HUES6 (cell line): Measurements from ENCODE around the gene ZNF230.
A peak's percentile ranks its signal among the peaks of the same experiment; 100 is the strongest.

ENCODE experiments used
- H3K27ac ChIP-seq: 2 replicates; pipeline ENCODE4 v1.7.0; 2013; ENCODE audit warnings: low read depth, mild to moderate bottlenecking, low read length, inconsistent platforms
- H3K27me3 ChIP-seq: 2 replicates; pipeline ENCODE4 v1.6.1; 2013; ENCODE audit warnings: low read length; ENCODE audit not compliant: control insufficient read depth, insufficient read depth
- H3K36me3 ChIP-seq: 2 replicates; pipeline ENCODE4 v1.6.1; 2013; ENCODE audit warnings: low read length; ENCODE audit not compliant: control insufficient read depth, insufficient read depth
- H3K4me1 ChIP-seq: 2 replicates; pipeline ENCODE4 v1.6.1; 2013; ENCODE audit warnings: low read length; ENCODE audit not compliant: control insufficient read depth, insufficient read depth
- H3K4me3 ChIP-seq: 2 replicates; pipeline ENCODE4 v1.5.1; 2013; ENCODE audit warnings: low read depth, low read length
- H3K9ac ChIP-seq: one replicate; pipeline ENCODE4 v1.6.1; 2013; ENCODE audit warnings: mild to moderate bottlenecking, low read length
- H3K9me3 ChIP-seq: 2 replicates; pipeline ENCODE4 v1.6.1; 2013; ENCODE audit warnings: low read depth, low read length; ENCODE audit not compliant: control insufficient read depth, insufficient read depth

Gene ZNF230

GRCh38 chr19:44002212-44002565, 568 bp upstream of the ZNF230 start:
- Histone ChIP-seq H3K27ac (no peak overlapping the region), H3K9ac (peak overlapping the region; percentile 58), H3K27me3 (no peaks in the 10 kb centered on the region), H3K4me3 (peak overlapping the region; percentile 75), H3K36me3 (peaks cover 8% of the 10 kb centered on the region), H3K9me3 (no peaks in the 10 kb centered on the region), H3K4me1 (peaks cover 9% of the 10 kb centered on the region)

- Histone ChIP-seq H3K4me1 (peaks cover 9% of the 10 kb centered on the region), H3K9ac (peak overlapping the region; percentile 64), H3K9me3 (peaks cover 4% of the 10 kb centered on the region; the same call in 1 of the 2 replicates), H3K36me3 (peaks cover 13% of the 10 kb centered on the region), H3K4me3 (peak overlapping the region; percentile 75), H3K27ac (no peak overlapping the region), H3K27me3 (no peaks in the 10 kb centered on the region)
Observed at GRCh38 chr19:44003461-44004009, 778 bp downstream of the ZNF230 start.

DNA sequence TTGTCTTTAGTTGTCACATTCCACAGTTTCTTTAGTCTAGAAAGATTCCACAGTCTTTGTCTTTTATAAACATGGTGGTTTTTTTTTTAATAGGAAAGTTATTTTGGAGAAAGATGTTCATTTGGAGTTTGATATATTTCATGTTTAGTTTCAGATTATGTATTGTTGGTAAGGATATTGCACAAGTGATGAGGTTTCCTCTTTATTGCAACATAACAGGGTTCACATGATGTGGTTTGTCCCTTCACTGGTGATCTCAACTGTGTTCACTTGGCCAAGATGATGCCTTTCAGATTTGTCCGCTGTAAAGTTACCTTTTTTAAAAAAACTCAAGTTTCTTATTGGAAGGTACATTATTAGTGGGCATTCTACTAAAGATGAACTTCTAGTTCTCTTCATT, 3.2 kb downstream of the ZNF230 start:
- Histone ChIP-seq H3K27ac (no peak overlapping the region), H3K9me3 (peaks cover 26% of the 10 kb centered on the region), H3K4me1 (peaks cover 9% of the 10 kb centered on the region), H3K4me3 (no peak overlapping the region), H3K9ac (no peak overlapping the region), H3K36me3 (peaks cover 38% of the 10 kb centered on the region), H3K27me3 (no peaks in the 10 kb centered on the region)

GRCh38 chr19:44007473-44007872, 4.7 kb downstream of the ZNF230 start:
- Histone ChIP-seq H3K27me3 (no peaks in the 10 kb centered on the region), H3K36me3 (peaks cover 50% of the 10 kb centered on the region), H3K4me1 (peaks cover 5% of the 10 kb centered on the region), H3K4me3 (no peak overlapping the region), H3K9ac (no peak overlapping the region), H3K27ac (no peak overlapping the region), H3K9me3 (peaks cover 37% of the 10 kb centered on the region)

GRCh38 chr19:44010468-44010867, 7.7 kb downstream of the ZNF230 start:
- Histone ChIP-seq H3K27me3 (no peaks in the 10 kb centered on the region), H3K9ac (no peak overlapping the region)

GRCh38 chr19:44019498-44019897, 16.7 kb downstream of the ZNF230 start:
- Histone ChIP-seq H3K4me3 (no peak overlapping the region), H3K9ac (no peak overlapping the region), H3K27me3 (peaks cover 9% of the 10 kb centered on the region), H3K27ac (no peak overlapping the region), H3K9me3 (no peaks in the 10 kb centered on the region; the same call in 1 of the 2 replicates), H3K36me3 (no peaks in the 10 kb centered on the region), H3K4me1 (no peaks in the 10 kb centered on the region)

More at GRCh38 chr19:44010468-44010867, 7.7 kb downstream of the ZNF230 start:
- peaks cover 50% of the 10 kb centered on the region for H3K36me3 ChIP-seq
- H3K4me1 ChIP-seq: no peaks in the 10 kb centered on the region
- H3K4me3 ChIP-seq: no peak overlapping the region
- H3K27ac ChIP-seq: no peak overlapping the region
- H3K9me3 ChIP-seq: peaks cover 42% of the 10 kb centered on the region

- no peak overlapping the region for H3K9ac ChIP-seq
- no peaks in the 10 kb centered on the region for H3K36me3 ChIP-seq
- H3K27ac ChIP-seq: no peak overlapping the region
- H3K27me3 ChIP-seq: peaks cover 9% of the 10 kb centered on the region
- no peaks in the 10 kb centered on the region for H3K4me1 ChIP-seq
- no peak overlapping the region for H3K4me3 ChIP-seq
- no peaks in the 10 kb centered on the region for H3K9me3 ChIP-seq
Observed at GRCh38 chr19:44021221-44021620, 18.5 kb downstream of the ZNF230 start.

DNA sequence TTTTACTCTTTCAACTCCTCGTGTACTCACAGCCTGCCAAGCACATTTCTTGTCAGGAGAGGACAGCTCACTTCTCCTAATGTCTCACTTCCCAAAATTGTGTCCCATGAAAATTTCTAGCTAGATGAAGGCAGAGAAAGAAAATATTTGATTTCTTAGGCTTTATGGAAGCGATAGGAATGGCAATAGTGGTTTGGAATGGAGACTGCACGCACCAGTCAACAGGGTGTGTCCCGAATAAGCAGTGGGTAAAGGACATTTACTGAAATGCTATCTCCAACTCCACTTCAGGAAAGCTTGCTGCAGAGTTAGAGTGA, 22.1 kb downstream of the ZNF230 start:
- H3K27ac ChIP-seq: no peak overlapping the region
- H3K36me3 ChIP-seq: peaks cover 32% of the 10 kb centered on the region
- peak overlapping the region; percentile 7 for H3K9ac ChIP-seq
- peaks cover 6% of the 10 kb centered on the region for H3K9me3 ChIP-seq
- peak overlapping the region; percentile 94 for H3K4me3 ChIP-seq
- peaks cover 9% of the 10 kb centered on the region for H3K27me3 ChIP-seq
- H3K4me1 ChIP-seq: no peaks in the 10 kb centered on the region

DNA sequence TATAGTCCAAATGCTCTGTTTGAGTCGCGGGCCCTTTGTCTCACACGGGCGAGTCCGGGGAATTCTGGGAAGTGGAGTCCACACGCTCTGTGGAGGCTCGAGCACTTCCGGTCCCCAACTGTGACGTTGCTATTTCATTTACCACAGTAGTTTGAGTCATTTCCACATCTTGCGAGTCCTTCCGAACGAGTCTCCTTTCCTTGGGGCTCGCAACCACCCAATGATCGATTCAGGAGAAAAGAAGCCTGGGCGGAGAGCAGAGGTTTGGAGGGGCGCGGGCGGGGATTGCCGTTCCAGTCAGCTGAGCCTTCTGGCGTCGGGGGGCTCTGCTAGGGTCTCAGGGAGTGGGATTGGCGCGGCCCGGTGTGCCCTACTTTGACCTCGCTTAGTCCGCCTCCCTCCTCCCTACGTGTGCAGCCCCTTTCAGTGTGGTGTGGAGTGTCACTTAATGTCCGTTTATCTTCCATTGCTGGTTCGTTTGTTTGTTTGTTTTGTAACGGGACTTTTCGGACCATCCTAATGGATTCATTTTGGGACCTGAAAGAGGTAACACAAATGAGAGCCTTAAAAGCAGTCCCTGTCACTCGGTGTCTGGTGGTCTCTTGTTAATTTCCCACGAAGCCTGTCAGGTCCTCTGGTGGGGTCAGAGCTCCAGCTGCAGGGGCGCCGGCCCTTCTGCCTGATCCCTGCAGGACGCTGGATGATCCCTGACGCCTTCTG, 22.6 kb downstream of the ZNF230 start, which contains the start of gene ZNF222:
Gene ZNF222 (plus strand): TSS at position 163 of the 720 bp plus-strand sequence. CDS start 58 bp downstream, at position 221.
- peaks cover 11% of the 10 kb centered on the region for H3K9me3 ChIP-seq
- peaks cover 9% of the 10 kb centered on the region for H3K27me3 ChIP-seq
- H3K27ac ChIP-seq: no peak within 1 kb of the TSS
- peak within 1 kb of the TSS; percentile 94 for H3K4me3 ChIP-seq
- H3K36me3 ChIP-seq: peaks cover 38% of the 10 kb centered on the region
- peak within 1 kb of the TSS; percentile 74 for H3K9ac ChIP-seq
- H3K4me1 ChIP-seq: no peaks in the 10 kb centered on the region

DNA sequence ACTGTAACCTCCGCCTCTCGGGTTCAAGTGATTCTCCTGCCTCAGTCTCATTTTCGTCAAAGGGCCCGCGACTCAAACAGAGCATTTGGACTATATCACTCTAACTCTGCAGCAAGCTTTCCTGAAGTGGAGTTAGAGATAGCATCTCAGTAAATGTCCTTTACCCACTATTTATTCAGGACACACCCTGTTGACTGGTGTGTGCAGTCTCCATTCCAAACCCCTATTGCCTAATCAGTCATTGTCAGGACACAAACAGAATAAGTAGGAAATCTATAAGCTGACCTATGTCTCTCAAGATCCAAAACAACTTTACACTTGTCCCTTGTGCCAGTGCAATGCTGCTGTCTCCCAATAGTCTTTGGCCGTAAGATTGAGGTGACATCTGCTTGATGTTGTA, 23.9 kb downstream of the ZNF230 start:
- Histone ChIP-seq H3K36me3 (peaks cover 50% of the 10 kb centered on the region), H3K4me3 (no peak overlapping the region), H3K27ac (no peak overlapping the region)

DNA sequence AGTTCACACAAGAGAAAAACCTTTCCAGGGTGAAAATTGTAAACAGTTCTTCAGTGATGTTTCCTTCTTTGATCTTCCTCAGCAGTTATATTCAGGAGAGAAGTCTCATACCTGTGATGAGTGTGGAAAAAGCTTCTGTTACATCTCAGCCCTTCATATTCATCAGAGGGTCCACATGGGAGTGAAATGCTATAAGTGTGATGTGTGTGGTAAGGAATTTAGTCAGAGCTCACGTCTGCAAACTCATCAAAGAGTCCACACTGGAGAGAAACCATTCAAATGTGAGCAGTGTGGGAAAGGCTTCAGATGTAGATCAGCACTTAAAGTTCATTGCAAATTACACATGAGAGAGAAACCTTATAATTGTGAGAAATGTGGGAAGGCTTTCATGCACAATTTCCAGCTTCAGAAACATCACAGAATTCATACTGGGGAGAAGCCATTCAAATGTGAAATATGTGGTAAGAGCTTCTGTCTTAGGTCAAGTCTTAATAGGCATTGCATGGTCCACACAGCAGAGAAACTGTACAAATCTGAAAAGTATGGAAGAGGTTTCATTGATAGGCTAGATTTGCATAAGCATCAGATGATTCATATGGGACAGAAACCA, 29.3 kb downstream of the ZNF230 start:
- Histone ChIP-seq H3K27ac (no peak overlapping the region), H3K9ac (no peak overlapping the region), H3K4me3 (no peak overlapping the region), H3K36me3 (peaks cover 57% of the 10 kb centered on the region), H3K9me3 (peaks cover 40% of the 10 kb centered on the region), H3K27me3 (no peaks in the 10 kb centered on the region), H3K4me1 (no peaks in the 10 kb centered on the region)

More for the DNA sequence above, 23.9 kb downstream of the ZNF230 start:
- H3K27me3 ChIP-seq: no peaks in the 10 kb centered on the region; the same call in none of the 2 replicates
- no peaks in the 10 kb centered on the region for H3K4me1 ChIP-seq
- no peak overlapping the region for H3K9ac ChIP-seq
- peaks cover 21% of the 10 kb centered on the region for H3K9me3 ChIP-seq
